ENCODE data around the gene S100A10. TPM values are rescaled to one million over a fixed set of nuclear protein-coding genes. Genes with fewer than 3 reads are reported as not detected.

Gene S100A10, protein sequence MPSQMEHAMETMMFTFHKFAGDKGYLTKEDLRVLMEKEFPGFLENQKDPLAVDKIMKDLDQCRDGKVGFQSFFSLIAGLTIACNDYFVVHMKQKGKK
- total RNA-seq, result 100 to 1,000 TPM; 540 to 571 TPM

DNA sequence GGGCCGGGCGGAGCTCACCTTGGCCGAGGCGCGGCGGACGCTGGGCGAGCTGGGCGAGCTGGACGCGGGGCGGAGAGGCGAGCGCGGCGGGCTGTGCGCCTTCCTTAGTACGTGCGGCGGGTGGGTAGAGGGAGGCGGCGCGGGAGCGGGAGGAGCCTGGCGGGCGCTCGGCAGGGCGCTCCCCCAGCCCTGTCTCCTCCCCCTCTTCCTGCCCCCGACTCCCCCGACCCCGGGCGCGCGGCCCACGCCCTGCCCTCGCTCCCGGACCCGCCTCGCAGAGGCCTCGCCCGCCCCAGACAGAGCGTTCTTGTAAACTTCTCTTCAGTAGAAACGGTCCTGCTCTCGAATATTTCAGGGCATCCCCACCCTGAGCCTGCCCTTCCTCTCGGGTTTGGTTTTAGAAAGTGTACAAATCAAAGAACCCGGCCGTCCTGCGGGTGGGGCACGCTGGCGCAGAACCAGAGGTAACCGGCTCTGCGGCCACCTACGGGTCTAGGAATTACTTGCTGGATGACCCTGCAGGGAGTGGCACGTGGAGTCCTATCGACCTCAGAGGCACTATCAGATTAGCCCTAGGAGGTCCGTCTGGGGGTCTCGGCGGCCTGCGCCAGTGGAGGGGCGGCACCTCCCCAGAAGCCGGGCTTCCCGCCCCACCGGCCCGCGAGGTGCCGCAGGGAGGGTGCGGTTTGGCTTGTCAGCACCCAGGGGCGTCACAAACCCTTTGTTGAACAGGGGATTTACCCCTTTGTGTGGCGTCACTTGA, at the start of gene S100A10:
Gene S100A10, minus strand, starts transcription at position 126 of the 763 bp plus-strand sequence. CDS start 7,629 bp downstream, outside the sequence.
- ChIA-PET POLR2A (interaction anchor here (1.0 to 1.6 kb wide), 3 partner anchors 8 to 89 kb away, joined by 3 to 6 read pairs (median 4); no protein-coding TSS in a partner anchor), CTCF (interaction anchor here (0.6 to 27.4 kb wide), 3 partner anchors 8 to 96 kb away, joined by 3 to 1011 read pairs (median 3); no protein-coding TSS in a partner anchor)
- H3K36me3 Mint-ChIP-seq (ENCODE audit: low read depth), result peaks cover 39% of the 10 kb centered on the region
- peaks cover 49% of the 10 kb centered on the region for H3K4me1 Mint-ChIP-seq (ENCODE audit: low read depth)
- DNase-seq, result peak; percentile 88
- H3K27me3 Mint-ChIP-seq (ENCODE audit: low read depth), result peaks cover 5% of the 10 kb centered on the region
- H3K27ac Mint-ChIP-seq, result peak within 1 kb of the TSS; percentile 97
- peak; percentile 87 for ATAC-seq
- H3K9me3 Mint-ChIP-seq (ENCODE audit: insufficient read depth), result no peaks in the 10 kb centered on the region
- H3K4me3 Mint-ChIP-seq, result peak within 1 kb of the TSS; percentile 99

DNA sequence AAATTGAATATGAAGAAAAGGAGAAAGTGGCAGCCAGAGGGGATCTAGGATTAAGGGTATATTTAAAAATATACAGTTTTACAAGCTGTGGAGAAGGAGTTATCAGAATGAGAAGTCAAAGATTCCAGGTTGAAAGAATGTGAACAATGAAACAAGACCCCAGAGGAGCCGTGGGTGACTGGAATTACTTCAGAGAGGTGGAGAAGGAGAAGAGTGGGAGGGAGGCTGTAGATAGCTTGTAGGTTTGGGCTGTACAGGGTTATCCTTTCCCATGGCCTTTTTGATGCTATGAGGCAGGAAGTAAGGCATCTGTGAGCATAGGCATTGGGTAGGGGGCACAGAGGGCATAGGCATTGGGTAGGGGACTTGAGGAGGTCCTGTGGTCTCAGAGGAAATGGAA, 48.4 kb upstream of the S100A10 start:
- ChIA-PET POLR2A (no interaction called here), CTCF (interaction anchor here (0.9 to 2.8 kb wide), 5 partner anchors 11 to 416 kb away, joined by 3 to 8 read pairs (median 5); no protein-coding TSS in a partner anchor)
- no peak for DNase-seq

DNA sequence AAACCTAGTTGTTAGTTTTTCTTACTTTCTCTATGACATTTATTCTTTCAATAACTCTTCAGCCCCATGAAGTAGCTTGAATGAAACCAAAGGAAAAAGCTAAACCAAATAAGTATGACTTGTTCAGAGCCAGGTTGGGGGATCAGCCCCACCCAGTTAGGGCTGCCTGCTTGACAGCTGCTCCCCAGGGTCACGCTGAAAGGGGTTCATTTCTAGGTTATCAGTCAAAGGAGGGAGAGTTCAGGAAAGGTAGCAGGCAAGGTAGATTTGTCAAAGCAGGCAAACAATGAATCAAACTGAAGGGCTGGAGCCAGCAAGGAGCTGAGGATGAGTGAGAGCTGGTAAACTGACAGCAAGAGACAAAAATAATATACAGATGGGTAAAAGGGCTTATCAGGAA, 46.2 kb upstream of the S100A10 start:
- ChIA-PET CTCF (interaction anchor here (1.6 to 6.1 kb wide), 3 partner anchors 8 to 39 kb away, joined by 6 to 113 read pairs (median 10); no protein-coding TSS in a partner anchor), POLR2A (interaction anchor here (0.9 kb wide), 1 partner anchor 8 kb away, joined by 5 read pairs; no protein-coding TSS in a partner anchor)
- peaks cover 22% of the 10 kb centered on the region for H3K4me1 Mint-ChIP-seq (ENCODE audit: low read depth)
- ATAC-seq (no peak), DNase-seq (no peak)
- H3K36me3 Mint-ChIP-seq (ENCODE audit: low read depth), result peaks cover 8% of the 10 kb centered on the region
- H3K27me3 Mint-ChIP-seq (ENCODE audit: low read depth), result no peaks in the 10 kb centered on the region
- no peak overlapping the region for H3K4me3 Mint-ChIP-seq
- no peak overlapping the region for H3K27ac Mint-ChIP-seq
- H3K9me3 Mint-ChIP-seq (ENCODE audit: insufficient read depth), result no peaks in the 10 kb centered on the region

More for the DNA sequence above, 48.4 kb upstream of the S100A10 start:
- H3K27ac Mint-ChIP-seq, result no peak overlapping the region
- H3K27me3 Mint-ChIP-seq (ENCODE audit: low read depth), result no peaks in the 10 kb centered on the region
- H3K9me3 Mint-ChIP-seq (ENCODE audit: insufficient read depth), result no peaks in the 10 kb centered on the region
- no peak overlapping the region for H3K4me3 Mint-ChIP-seq
- H3K4me1 Mint-ChIP-seq (ENCODE audit: low read depth), result peaks cover 25% of the 10 kb centered on the region
- H3K36me3 Mint-ChIP-seq (ENCODE audit: low read depth), result no peaks in the 10 kb centered on the region
- ATAC-seq, result no peak

DNA sequence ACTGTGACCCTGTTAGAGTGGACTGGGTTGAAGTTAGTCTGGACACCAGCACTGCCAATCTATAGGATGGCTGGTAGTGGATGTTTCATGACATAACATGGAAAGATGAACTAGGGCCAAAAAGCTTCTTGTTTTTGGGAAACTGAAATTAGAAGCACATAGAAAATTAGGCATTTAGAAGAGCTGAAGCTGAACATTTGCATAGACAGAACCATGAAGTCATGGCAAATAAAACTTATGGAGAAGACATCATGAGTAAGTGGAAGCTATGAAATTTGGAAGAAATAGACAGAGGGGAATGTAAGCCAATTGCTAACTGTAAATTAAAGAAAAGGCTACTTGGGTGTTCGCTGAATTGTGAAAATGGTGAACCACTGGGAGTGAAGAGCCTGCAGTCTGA, 45.8 kb upstream of the S100A10 start:
- Mint-ChIP-seq H3K27ac (no peak overlapping the region), H3K9me3 (ENCODE audit: insufficient read depth) (no peaks in the 10 kb centered on the region), H3K27me3 (ENCODE audit: low read depth) (no peaks in the 10 kb centered on the region), H3K4me3 (no peak overlapping the region), H3K4me1 (ENCODE audit: low read depth) (peaks cover 25% of the 10 kb centered on the region), H3K36me3 (ENCODE audit: low read depth) (peaks cover 12% of the 10 kb centered on the region)
- ATAC-seq (no peak), DNase-seq (no peak)
- ChIA-PET POLR2A (interaction anchor here (0.9 kb wide), 1 partner anchor 9 kb away, joined by 5 read pairs; no protein-coding TSS in a partner anchor), CTCF (interaction anchor here (0.7 to 6.1 kb wide), 5 partner anchors 8 to 150 kb away, joined by 3 to 113 read pairs (median 6); no protein-coding TSS in a partner anchor)

DNA sequence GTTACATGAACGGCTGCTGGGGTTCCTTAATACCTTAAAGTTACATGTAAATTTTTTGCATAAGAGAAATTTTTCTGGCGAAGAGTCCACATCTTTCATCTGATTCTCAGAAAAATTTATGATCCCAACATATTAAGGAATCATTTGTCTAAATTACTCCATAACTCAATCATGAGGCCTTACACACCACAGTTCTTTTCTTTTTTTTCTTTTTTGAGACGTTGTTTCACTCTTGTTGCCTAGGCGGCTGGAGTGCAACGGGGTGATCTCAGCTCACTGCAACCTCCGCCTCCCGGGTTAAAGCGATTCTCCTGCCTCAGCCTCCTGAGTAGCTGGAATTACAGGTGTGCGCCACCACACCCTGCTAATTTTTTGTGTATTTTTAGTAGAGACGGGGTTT, 45.2 kb upstream of the S100A10 start:
- peaks cover 30% of the 10 kb centered on the region for H3K4me1 Mint-ChIP-seq (ENCODE audit: low read depth)
- DNase-seq (no peak), ATAC-seq (no peak)
- H3K4me3 Mint-ChIP-seq, result no peak overlapping the region
- no peak overlapping the region for H3K27ac Mint-ChIP-seq
- H3K27me3 Mint-ChIP-seq (ENCODE audit: low read depth), result no peaks in the 10 kb centered on the region
- no peaks in the 10 kb centered on the region for H3K9me3 Mint-ChIP-seq (ENCODE audit: insufficient read depth)
- peaks cover 17% of the 10 kb centered on the region for H3K36me3 Mint-ChIP-seq (ENCODE audit: low read depth)
- ChIA-PET CTCF (interaction anchor here (0.7 to 6.1 kb wide), 6 partner anchors 9 to 420 kb away, joined by 3 to 113 read pairs (median 6); no protein-coding TSS in a partner anchor), POLR2A (interaction anchor here (0.9 kb wide), 1 partner anchor 9 kb away, joined by 5 read pairs; no protein-coding TSS in a partner anchor)

DNA sequence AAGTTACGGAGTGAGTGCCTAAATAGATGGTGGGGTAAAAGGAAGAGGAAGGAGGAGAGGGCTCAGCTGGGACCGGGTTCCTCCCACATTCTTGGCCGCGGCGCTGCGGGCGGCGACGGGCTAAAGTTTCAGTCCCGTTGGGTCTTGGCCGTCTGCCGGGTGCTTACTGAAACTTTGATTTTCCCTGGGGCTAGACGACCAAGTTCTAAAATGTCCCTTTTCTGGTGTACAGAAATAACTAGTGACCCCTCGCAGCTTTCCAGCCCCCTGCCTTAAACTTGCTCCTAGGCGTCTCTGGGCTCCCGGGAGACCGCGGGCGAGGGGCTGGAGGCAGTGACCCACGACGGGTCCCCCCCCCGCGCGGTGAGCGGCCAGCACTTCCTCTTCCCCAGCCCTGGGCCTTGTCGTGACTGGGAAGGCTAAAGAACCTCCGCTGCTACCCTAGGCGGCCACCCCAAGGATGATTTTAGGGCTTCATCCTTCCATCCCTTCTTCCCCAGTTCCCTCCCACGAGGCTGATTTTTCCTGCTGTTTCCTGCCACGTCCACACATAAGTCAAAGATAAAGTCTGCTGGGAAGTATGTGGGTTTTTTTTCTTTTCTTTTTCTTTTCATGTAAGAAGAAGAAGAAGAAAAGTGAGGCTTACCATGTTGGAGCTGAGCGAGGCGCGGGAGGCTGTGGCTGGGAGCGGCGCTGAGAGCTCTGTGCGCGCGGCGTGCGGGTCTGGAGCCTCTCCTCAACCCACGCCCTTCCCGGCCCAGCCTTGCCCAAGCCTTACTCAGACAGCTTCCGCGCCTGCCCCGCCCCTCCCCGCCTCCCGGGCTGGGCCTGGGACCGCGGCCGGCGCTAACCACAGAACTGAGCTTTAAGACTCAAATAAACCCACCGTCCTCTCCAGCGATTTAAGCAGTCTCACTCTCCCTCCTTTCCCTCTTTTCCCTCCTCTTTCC, 42.9 kb upstream of the S100A10 start, which contains the start of gene S100A11:
Gene S100A11, minus strand, starts transcription at position 738 of the 950 bp plus-strand sequence. Its CDS starts 89 bp downstream, at position 649.
- Mint-ChIP-seq H3K27ac (peak within 1 kb of the TSS; percentile 98), H3K9me3 (ENCODE audit: insufficient read depth) (no peaks in the 10 kb centered on the region), H3K27me3 (ENCODE audit: low read depth) (no peaks in the 10 kb centered on the region), H3K36me3 (ENCODE audit: low read depth) (peaks cover 40% of the 10 kb centered on the region), H3K4me1 (ENCODE audit: low read depth) (peaks cover 37% of the 10 kb centered on the region), H3K4me3 (peak within 1 kb of the TSS; percentile 98)
- POLR2A ChIA-PET, result interaction anchor here (4.0 kb wide), 1 partner anchor 11 kb away, joined by 75 read pairs; no protein-coding TSS in a partner anchor
- ATAC-seq (peak; percentile 66), DNase-seq (peak; percentile 74)
- CTCF ChIA-PET, result interaction anchor here (0.6 to 6.1 kb wide), 8 partner anchors 11 to 422 kb away, joined by 4 to 113 read pairs (median 20); no protein-coding TSS in a partner anchor

DNA sequence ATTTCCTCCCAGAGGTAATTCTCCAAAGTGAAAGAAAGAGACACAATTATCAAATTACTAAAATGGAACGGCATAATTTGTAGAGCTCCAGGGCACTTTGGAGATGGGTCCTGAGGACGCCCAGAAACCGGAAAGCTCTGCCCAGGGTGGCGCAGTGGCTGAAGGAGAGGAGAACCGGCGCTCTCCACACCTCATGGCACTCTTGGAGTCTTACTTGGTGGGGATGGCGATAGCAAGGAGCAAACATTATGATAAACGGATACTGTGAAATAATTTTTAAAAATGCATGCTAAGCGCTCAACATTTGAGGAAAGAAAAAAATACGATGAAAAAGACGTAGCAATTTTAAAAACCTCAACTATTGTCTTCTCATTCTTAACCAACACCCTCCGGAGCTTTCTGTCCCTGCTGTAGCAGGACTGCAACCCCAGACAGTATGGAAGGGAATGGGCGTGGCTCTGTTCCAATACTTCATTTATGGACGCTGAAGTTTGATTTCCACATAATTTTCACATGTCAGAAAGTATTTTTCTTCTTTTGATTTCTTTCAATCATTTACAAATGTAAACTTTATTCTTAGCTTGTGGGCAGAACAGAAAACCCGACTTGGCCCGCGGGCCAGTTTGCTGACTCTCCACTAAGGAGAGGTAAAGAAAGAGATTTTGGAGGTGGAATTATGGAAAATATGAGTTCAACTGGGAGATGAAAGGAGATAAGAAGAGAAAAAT, 42.0 kb upstream of the S100A10 start:
- DNase-seq (no peak), ATAC-seq (no peak)
- Mint-ChIP-seq H3K36me3 (ENCODE audit: low read depth) (peaks cover 46% of the 10 kb centered on the region), H3K27ac (peak overlapping the region; percentile 98), H3K9me3 (ENCODE audit: insufficient read depth) (no peaks in the 10 kb centered on the region), H3K27me3 (ENCODE audit: low read depth) (no peaks in the 10 kb centered on the region), H3K4me3 (peak overlapping the region; percentile 98), H3K4me1 (ENCODE audit: low read depth) (peaks cover 38% of the 10 kb centered on the region)
- CTCF ChIA-PET, result interaction anchor here (0.6 to 6.1 kb wide), 10 partner anchors 12 to 423 kb away, joined by 3 to 113 read pairs (median 15); no protein-coding TSS in a partner anchor
- POLR2A ChIA-PET, result interaction anchor here (1.1 to 4.0 kb wide), 4 partner anchors 11 to 126 kb away, joined by 3 to 75 read pairs (median 4); partner anchors contain the start of gene THEM4

DNA sequence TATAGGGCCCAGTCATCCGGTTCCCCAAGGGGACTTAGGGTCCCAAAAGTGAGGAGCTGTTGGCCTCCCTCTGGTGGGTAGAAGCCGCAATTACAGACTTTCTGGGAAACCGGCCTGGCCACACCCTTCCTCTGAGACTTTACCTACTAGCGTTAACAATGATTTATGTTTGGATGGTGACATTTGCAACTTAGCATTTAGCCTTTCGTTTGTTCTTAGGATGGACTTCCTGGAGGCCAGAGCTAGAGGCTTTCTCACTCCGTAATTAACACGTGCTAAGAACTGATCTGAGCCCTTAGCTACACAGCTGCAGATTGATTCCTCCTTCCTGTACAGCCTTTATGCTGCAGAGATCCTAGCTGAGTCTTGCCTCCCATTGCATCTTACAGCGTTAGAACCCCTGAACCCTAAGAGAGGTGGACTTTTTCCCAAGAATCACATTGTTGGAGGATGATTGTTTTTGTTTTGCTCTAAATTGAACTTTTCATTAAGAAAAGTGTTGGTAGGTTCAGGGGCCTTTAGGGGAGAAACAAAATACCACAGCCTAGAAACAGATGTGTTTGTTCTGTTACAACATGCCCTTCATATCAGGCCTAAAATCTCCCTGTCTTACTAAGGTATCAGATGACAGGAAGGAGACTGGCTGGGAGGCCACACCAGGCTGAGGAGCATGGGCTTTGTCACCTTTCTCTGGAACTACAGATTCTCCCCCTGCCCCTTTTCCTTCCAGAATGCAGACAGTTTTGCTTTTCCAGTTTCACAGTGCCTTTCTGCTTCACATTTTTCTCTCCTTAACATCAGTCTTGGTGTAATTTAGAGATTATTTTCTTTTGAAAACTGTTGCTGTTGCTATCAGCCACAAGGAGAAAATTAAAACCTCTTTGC, 41.2 kb upstream of the S100A10 start:
- POLR2A ChIA-PET, result interaction anchor here (0.7 to 4.0 kb wide), 6 partner anchors 12 to 424 kb away, joined by 3 to 75 read pairs (median 3); partner anchors contain the start of gene THEM4
- peak overlapping the region; percentile 98 for H3K4me3 Mint-ChIP-seq
- DNase-seq, result peak; percentile 83
- CTCF ChIA-PET, result interaction anchor here (0.7 to 6.1 kb wide), 36 partner anchors 10 to 695 kb away, joined by 3 to 113 read pairs (median 5); partner anchors contain the start of gene THEM4
- peak; percentile 81 for ATAC-seq
- no peaks in the 10 kb centered on the region for H3K27me3 Mint-ChIP-seq (ENCODE audit: low read depth)
- H3K36me3 Mint-ChIP-seq (ENCODE audit: low read depth), result peaks cover 51% of the 10 kb centered on the region
- H3K27ac Mint-ChIP-seq, result peak overlapping the region; percentile 98
- H3K9me3 Mint-ChIP-seq (ENCODE audit: insufficient read depth), result no peaks in the 10 kb centered on the region
- peaks cover 42% of the 10 kb centered on the region for H3K4me1 Mint-ChIP-seq (ENCODE audit: low read depth)

DNA sequence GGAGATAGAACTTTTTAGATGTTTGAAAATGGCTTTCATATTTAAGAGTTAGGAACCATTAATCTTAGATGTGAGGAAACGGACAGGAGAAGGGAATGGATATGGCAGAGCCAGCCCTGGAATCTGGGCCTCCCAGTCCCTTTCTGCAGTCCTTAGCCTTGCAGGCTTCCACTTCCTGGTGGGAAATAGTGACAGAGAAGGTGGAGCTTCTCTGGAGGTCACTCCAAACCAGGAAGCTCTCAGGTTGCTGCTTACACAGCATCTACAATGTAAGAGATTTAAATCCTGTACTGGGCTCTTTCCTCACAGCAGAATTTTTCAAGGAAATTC, 40.6 kb upstream of the S100A10 start:
- ChIA-PET CTCF (interaction anchor here (0.7 to 6.1 kb wide), 36 partner anchors 9 to 694 kb away, joined by 3 to 113 read pairs (median 5); partner anchors contain the start of gene THEM4), POLR2A (interaction anchor here (0.7 to 4.0 kb wide), 5 partner anchors 13 to 425 kb away, joined by 3 to 75 read pairs (median 3); partner anchors contain the start of gene THEM4)
- Mint-ChIP-seq H3K4me3 (peak overlapping the region; percentile 98), H3K27me3 (ENCODE audit: low read depth) (no peaks in the 10 kb centered on the region), H3K4me1 (ENCODE audit: low read depth) (peaks cover 47% of the 10 kb centered on the region), H3K27ac (peak overlapping the region; percentile 98), H3K36me3 (ENCODE audit: low read depth) (peaks cover 56% of the 10 kb centered on the region), H3K9me3 (ENCODE audit: insufficient read depth) (no peaks in the 10 kb centered on the region)
- DNase-seq (no peak), ATAC-seq (no peak)

All from activated CD8-positive, alpha-beta T cell treated with anti-CD3 and anti-CD28 coated beads, Interleukin-2, amount 10 ng/mL, durations not matched to agents 7 days and 5 days (primary cell).